ENCODE measurements around the gene CTNND1.

Gene CTNND1

GRCh38 chr11:57763568-57763967, 2.0 kb downstream of the CTNND1 start:
- peak overlapping the region; percentile 92 for H3K4me3 ChIP-seq (ENCODE audit: low read length)
- DNase-seq (ENCODE audit: low read depth): no peak

DNA sequence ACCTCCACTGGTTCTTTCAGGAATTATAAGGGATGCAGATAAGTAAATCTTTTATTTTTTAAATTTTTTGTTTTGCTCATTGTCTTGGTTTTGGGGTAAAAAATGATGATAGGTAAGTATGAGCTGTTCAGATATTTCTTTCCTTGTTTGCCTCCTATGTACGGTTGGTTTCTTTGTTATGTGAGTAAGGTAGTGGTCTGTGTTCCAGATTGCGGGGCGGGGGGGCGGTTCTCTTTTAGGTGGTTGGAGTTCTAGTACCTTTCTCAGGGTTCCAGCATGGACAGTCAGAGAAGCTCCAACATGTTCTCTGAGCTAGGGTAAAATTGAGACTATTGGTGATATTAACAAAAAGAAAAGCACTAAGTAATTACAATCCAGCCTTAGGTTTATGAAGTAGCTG, 2.4 kb downstream of the CTNND1 start:
- H3K4me3 ChIP-seq (ENCODE audit: low read length): peak overlapping the region; percentile 92
- DNase-seq (ENCODE audit: low read depth): no peak
- TF ChIP-seq CTCF (conservative IDR thresholded peaks at IDR 0.05; ENCODE audit: low read depth, low read length): no peak

More at GRCh38 chr11:57763568-57763967, 2.0 kb downstream of the CTNND1 start:
- peak; percentile 50 for TF ChIP-seq CTCF (conservative IDR thresholded peaks at IDR 0.05; ENCODE audit: low read depth, low read length)

DNA sequence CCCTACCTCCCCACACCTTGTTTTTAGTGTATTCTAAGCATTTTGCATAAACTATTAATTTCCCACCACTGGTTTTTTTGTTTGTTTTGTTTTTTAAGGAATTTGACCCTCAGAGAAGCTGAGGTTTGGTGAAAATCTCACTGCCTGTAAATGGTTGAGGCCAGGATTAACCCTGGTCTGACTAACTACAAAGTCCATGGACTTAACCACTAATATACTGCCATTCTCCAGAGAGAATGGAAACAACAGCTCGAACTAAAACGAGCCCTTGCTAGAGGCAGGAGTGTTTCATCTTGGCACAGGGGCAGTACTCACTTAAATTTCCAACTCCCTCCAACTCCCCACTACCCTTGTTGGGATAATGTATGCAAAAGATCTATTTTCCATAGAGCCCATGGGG, 3.0 kb downstream of the CTNND1 start:
- TF ChIP-seq CTCF (conservative IDR thresholded peaks at IDR 0.05; ENCODE audit: low read depth, low read length): no peak
- H3K4me3 ChIP-seq (ENCODE audit: low read length): peak overlapping the region; percentile 92
- DNase-seq (ENCODE audit: low read depth): no peak

DNA sequence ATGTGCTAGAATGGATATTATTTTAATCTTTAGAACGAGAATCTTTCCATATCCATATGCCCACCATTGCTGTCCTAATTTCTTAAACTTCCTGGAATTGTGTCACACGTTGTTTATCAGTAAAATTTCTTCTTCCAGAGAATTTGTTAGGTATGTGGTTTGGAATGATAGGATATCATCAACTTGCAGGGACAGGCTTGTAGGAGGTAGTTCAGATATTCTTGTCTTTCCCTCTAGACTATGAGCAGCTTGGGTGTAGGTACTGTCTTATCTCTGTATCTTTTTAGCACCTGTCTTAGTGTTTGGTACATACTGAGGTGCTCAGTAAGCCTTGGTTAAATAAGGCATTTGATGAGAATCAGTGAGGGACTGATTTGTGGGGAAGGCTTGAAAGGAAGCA, 3.4 kb downstream of the CTNND1 start:
- TF ChIP-seq CTCF (conservative IDR thresholded peaks at IDR 0.05; ENCODE audit: low read depth, low read length): no peak
- H3K4me3 ChIP-seq (ENCODE audit: low read length): peak overlapping the region; percentile 92
- no peak for DNase-seq (ENCODE audit: low read depth)

DNA sequence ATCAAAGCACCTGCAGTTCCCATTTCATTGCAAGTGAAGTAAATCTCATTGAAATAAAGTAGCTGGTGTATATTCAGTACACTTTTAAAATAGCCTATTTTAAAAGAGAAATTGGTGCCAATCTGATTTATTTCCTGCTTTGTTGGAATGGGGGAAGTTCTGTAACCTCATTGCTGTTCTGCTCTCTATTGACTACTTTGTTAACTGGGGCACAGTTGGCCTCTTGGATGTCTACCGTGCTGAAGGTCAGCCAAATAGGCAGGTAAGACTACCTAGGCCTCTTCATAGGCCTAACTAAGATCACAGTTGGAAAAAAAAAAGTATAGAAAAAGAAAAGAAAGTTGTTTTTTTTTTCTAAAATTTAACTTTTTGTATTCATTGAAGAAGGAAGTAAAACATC, 9.2 kb downstream of the CTNND1 start:
- DNase-seq (ENCODE audit: low read depth): no peak
- no peak for TF ChIP-seq CTCF (conservative IDR thresholded peaks at IDR 0.05; ENCODE audit: low read depth, low read length)
- no peak overlapping the region for H3K4me3 ChIP-seq (ENCODE audit: low read length)

DNA sequence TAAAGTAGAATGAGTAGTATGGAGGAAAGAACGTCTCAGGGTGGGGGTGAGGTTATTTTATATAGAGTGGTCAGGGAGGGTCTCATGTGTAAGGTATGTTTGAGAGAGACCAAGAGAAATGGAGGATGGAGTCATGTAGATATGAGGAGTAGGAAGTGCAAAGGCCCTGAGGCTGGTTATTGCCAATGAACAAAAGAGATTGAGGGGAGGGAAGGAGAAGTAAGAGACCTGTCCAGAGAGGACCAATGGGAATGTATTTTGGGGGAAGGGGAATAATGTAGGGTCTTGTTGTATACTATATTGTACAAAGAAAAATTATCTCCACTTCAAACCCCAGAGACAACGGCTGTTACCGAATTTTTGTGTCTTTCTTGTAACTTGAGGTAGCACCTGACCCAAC, 9.8 kb downstream of the CTNND1 start:
- no peak for TF ChIP-seq CTCF (conservative IDR thresholded peaks at IDR 0.05; ENCODE audit: low read depth, low read length)
- no peak overlapping the region for H3K4me3 ChIP-seq (ENCODE audit: low read length)
- no peak for DNase-seq (ENCODE audit: low read depth)

GRCh38 chr11:57772562-57772961, 11.0 kb downstream of the CTNND1 start:
- DNase-seq (ENCODE audit: low read depth): no peak
- TF ChIP-seq CTCF (conservative IDR thresholded peaks at IDR 0.05; ENCODE audit: low read depth, low read length): no peak
- no peak overlapping the region for H3K4me3 ChIP-seq (ENCODE audit: low read length)

All from retinal pigment epithelial cell (primary cell).